HG03432 (cell line): Measurements from ENCODE around the gene MZB1.

Experiments used
- ATAC-seq: cut with Tn5 transposase; IDR thresholded peaks from one replicate; pipeline ENCODE4 v1.9.1; 2021; ENCODE audit warnings: mild to moderate bottlenecking, moderate library complexity; ENCODE audit not compliant: unreplicated experiment

MZB1 gene

DNA sequence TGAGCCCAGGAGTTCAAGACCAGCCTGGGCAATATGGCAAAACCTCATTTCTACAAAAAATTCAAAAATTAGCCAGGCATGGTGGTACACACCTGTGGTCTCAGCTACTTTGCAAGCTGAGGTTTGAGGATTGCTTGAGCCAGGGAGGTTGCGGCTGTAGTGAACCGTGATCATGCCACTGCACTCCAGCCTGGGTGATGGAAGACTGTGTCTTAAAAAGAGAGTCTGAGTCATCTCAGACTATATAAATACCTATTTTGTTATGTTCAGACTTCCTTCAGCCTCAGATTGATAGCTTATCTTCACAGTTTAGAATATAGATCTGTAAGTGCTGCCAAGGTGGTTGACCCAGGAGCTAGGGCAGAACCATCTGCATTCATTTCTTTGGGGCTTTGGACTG is 49.7 kb downstream of the MZB1 start:
- no peak for ATAC-seq
